Hepatocyte (in vitro differentiated cells): Measurements from ENCODE around the gene BAMBI. TPM values are rescaled to one million over a fixed set of nuclear protein-coding genes. Genes with fewer than 3 reads are reported as not detected.

ENCODE experiments used
- DNase-seq: peaks from one replicate; pipeline ENCODE4 v3.0.0-alpha.2; 2016; ENCODE audit warnings: low spot score
- H2AFZ ChIP-seq: fragments of 200-600 bp; sonication (generic); 2 replicates; pipeline ENCODE4 v1.6.0; 2016; ENCODE audit warnings: antibody characterized with exemption, mild to moderate bottlenecking
- H3K27ac ChIP-seq: fragments of 200-600 bp; sonication (generic); 2 replicates; pipeline ENCODE4 v1.5.1; 2016; ENCODE audit warnings: mild to moderate bottlenecking
- H3K27me3 ChIP-seq: fragments of 200-600 bp; sonication (generic); 2 replicates; pipeline ENCODE4 v1.6.1; 2016
- H3K36me3 ChIP-seq: fragments of 200-600 bp; sonication (generic); replicated peaks from 2 replicates; pipeline ENCODE4 v1.5.1; 2016; ENCODE audit warnings: low read depth; ENCODE audit not compliant: insufficient read depth
- H3K4me1 ChIP-seq: fragments of 200-600 bp; sonication (generic); 2 replicates; pipeline ENCODE4 v1.5.1; 2016; ENCODE audit warnings: mild to moderate bottlenecking, moderate library complexity; ENCODE audit not compliant: insufficient read depth
- H3K4me2 ChIP-seq: fragments of 200-600 bp; sonication (generic); 2 replicates; pipeline ENCODE4 v1.6.0; 2016
- H3K4me3 ChIP-seq: fragments of 200-600 bp; sonication (generic); 2 replicates; pipeline ENCODE4 v1.5.1; 2016; ENCODE audit warnings: mild to moderate bottlenecking
- H3K79me2 ChIP-seq: fragments of 200-600 bp; sonication (generic); 2 replicates; pipeline ENCODE4 v1.6.0; 2017; ENCODE audit warnings: mild to moderate bottlenecking
- H3K9me2 ChIP-seq: fragments of 200-600 bp; sonication (generic); replicated peaks from 2 replicates; pipeline ENCODE4 v1.6.0; 2017; ENCODE audit warnings: mild to moderate bottlenecking; ENCODE audit not compliant: insufficient read depth
- H3K9me3 ChIP-seq: fragments of 200-600 bp; sonication (generic); 2 replicates; pipeline ENCODE4 v1.5.1; 2016; ENCODE audit warnings: low read depth, mild to moderate bottlenecking
- H4K20me1 ChIP-seq: fragments of 200-600 bp; sonication (generic); 2 replicates; pipeline ENCODE4 v1.6.0; 2016; ENCODE audit warnings: mild to moderate bottlenecking; ENCODE audit not compliant: insufficient read depth, poor library complexity, severe bottlenecking
- EZH2 ChIP-seq: fragments of 200-600 bp; sonication (generic); IDR thresholded peaks from 2 replicates; pipeline ENCODE4 v1.6.1; 2016; ENCODE audit warnings: antibody characterized with exemption, mild to moderate bottlenecking, borderline replicate concordance
- EZH2phosphoT487 ChIP-seq: fragments of 200-600 bp; sonication (generic); IDR thresholded peaks from one replicate; pipeline ENCODE4 v1.6.1; 2018; ENCODE audit warnings: antibody characterized with exemption, mild to moderate bottlenecking, low read depth, moderate library complexity; ENCODE audit not compliant: unreplicated experiment, severe bottlenecking
- WGBS: methylation state at CpG from one replicate; pipeline ENCODE4 v1.1.6; 2016; ENCODE audit warnings: low lambda C conversion rate; ENCODE audit errors: missing lambda C conversion rate; 5-methylcytosine and 5-hydroxymethylcytosine counted together
- polyA plus RNA-seq: library from polyadenylated mRNA; unstranded; fragments of >200 nt; fragmentation: Nextera tagmentation; extraction: Ambion mirVana; gene quantifications from 2 replicates; pipeline ENCODE4 v1.2.1, GENCODE V29; 2016
- total RNA-seq: library from RNA; depleted of rRNA; stranded (reverse); fragments of >200 nt; gene quantifications from 2 replicates; pipeline ENCODE4 v1.2.3, GENCODE V29; 2014
- TF ChIP-seq, protein P1 (sequence below): fragments of 200-600 bp; sonication (generic); IDR thresholded peaks from 2 replicates; pipeline ENCODE4 v1.5.1; 2016; ENCODE audit warnings: antibody characterized with exemption, mild to moderate bottlenecking; ENCODE audit not compliant: poor library complexity

The BAMBI gene
- total and polyA plus RNA-seq, 2 experiments from 2014 or later, result 116 to 148 TPM

DNA sequence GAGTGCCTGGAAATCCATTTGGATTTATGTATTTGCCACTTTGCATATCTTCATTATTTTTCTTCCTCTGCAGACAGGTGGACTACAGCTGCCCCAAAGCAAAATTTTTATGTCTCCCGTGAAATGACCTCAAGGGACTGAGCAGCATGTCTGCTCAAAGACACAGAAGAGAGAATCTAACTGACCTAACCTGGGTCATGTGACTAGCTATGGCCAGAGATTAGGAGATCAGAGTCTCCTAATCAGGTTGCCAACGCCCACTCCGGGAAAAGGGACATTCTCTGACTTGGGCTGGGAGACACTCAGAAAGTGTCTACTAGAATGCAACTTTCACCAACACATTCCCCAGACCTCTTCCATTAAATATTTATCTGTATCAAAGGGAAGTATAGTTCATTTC is 2.5 kb upstream of the BAMBI start:
- Histone ChIP-seq H2AFZ (no peak overlapping the region), H3K9me2 (no peaks in the 10 kb centered on the region), H3K4me3 (no peak overlapping the region), H3K9me3 (no peaks in the 10 kb centered on the region), H3K27me3 (no peaks in the 10 kb centered on the region), H3K79me2 (peaks cover 24% of the 10 kb centered on the region), H3K27ac (no peak overlapping the region), H3K36me3 (no peaks in the 10 kb centered on the region), H3K4me1 (no peaks in the 10 kb centered on the region), H4K20me1 (peaks cover 21% of the 10 kb centered on the region), H3K4me2 (no peak overlapping the region)
- TF ChIP-seq, protein P1, sequence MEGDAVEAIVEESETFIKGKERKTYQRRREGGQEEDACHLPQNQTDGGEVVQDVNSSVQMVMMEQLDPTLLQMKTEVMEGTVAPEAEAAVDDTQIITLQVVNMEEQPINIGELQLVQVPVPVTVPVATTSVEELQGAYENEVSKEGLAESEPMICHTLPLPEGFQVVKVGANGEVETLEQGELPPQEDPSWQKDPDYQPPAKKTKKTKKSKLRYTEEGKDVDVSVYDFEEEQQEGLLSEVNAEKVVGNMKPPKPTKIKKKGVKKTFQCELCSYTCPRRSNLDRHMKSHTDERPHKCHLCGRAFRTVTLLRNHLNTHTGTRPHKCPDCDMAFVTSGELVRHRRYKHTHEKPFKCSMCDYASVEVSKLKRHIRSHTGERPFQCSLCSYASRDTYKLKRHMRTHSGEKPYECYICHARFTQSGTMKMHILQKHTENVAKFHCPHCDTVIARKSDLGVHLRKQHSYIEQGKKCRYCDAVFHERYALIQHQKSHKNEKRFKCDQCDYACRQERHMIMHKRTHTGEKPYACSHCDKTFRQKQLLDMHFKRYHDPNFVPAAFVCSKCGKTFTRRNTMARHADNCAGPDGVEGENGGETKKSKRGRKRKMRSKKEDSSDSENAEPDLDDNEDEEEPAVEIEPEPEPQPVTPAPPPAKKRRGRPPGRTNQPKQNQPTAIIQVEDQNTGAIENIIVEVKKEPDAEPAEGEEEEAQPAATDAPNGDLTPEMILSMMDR, result no peak
- TF ChIP-seq EZH2phosphoT487, result no peak
- TF ChIP-seq EZH2, result no peak
- no peak for DNase-seq
- WGBS, result 61% methylated on average over 3 of the region's 3 CpGs

DNA sequence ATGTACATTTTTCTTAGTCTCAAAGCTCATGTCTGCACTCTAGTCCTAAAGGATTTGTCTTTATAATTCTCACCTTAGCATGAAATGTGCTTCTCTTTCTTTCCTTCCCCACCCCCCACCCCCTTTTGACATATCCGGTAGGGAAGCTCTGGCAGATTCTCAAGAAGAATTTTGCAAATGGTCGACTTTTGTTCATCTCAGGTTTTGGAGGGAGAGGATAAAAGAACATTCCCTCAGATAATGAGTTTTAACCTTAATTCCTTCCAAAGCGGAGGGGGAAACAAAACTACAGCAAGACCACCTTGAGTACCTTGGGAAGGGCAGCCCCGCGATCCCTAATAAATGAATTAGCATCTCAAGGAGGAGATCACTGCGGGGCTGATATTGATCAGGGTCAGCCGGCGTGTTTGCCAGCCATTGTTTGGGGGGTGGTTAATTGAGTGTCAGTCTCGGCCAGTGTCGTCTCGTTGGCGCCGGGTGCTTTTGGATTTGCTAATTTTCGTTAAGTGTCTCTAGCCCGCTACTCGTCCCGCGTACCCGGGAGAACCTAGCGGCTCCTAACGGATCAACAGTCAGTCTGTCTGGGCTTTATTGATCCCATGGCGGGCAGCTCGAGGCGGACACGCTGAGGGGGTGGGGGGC is 874 bp upstream of the BAMBI start:
- H3K4me2 ChIP-seq, result peak overlapping the region; percentile 98
- H3K79me2 ChIP-seq, result peaks cover 41% of the 10 kb centered on the region
- H3K9me3 ChIP-seq, result no peaks in the 10 kb centered on the region
- H2AFZ ChIP-seq, result peak overlapping the region; percentile 81
- no peaks in the 10 kb centered on the region for H3K27me3 ChIP-seq
- no peaks in the 10 kb centered on the region for H3K9me2 ChIP-seq
- H3K4me1 ChIP-seq, result peaks cover 7% of the 10 kb centered on the region
- peaks cover 37% of the 10 kb centered on the region for H4K20me1 ChIP-seq
- DNase-seq, result no peak
- peak overlapping the region; percentile 86 for H3K4me3 ChIP-seq
- no peaks in the 10 kb centered on the region for H3K36me3 ChIP-seq
- TF ChIP-seq EZH2phosphoT487 (no peak), EZH2 (no peak)
- TF ChIP-seq, protein P1, result no peak
- WGBS, result 6% methylated on average over 22 of the region's 25 CpGs
- no peak overlapping the region for H3K27ac ChIP-seq

DNA sequence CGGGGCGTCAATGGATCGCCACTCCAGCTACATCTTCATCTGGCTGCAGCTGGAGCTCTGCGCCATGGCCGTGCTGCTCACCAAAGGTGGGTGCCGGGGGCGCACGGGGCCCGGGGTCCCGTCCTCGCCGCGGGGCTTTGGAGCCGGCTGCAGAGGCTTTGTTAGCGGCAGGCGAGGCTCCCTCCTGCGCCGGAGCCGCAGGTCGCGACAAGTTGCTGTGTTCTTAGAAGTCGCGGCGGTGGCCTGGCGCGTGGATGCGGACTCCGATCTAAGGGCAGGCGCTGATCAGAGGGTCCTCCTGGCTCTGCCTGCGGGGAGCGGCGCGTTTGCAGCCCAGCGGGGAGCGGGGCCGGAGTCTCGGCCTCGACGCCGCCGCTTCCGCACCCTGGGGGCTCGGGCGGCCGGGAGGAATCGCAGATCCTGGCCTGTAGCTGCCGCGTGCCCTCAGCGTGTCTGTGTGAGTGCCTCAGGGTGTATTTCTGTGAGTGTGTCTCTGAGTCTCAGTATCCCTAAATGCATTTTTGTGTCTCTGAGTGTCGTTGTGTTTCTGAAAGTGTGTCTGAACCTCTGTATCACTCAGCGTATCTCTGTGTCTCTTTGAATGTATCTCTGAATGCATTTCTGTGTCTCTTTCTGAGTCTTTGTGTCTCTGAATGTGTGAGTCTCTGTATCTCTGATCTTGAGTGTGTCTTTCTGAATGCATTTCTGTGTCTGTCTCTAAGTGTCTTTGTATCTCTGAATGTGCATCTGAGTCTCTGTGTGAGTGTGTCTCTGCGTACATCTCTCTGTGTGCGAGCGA is 766 bp downstream of the BAMBI start:
- Histone ChIP-seq H3K9me3 (no peaks in the 10 kb centered on the region), H3K27ac (peak overlapping the region; percentile 78), H3K27me3 (no peaks in the 10 kb centered on the region), H3K9me2 (no peaks in the 10 kb centered on the region), H3K4me2 (peak overlapping the region; percentile 83), H2AFZ (peak overlapping the region; percentile 5), H4K20me1 (peaks cover 54% of the 10 kb centered on the region), H3K79me2 (peaks cover 55% of the 10 kb centered on the region), H3K4me3 (peak overlapping the region; percentile 88), H3K36me3 (no peaks in the 10 kb centered on the region), H3K4me1 (peaks cover 13% of the 10 kb centered on the region)
- WGBS, result under 1% methylated on average over 53 of the region's 54 CpGs
- TF ChIP-seq EZH2 (no peak), EZH2phosphoT487 (no peak)
- TF ChIP-seq, protein P1, result no peak
- peak; percentile 49 for DNase-seq
